ENCODE measurements around the gene ZNF511. TPM values are rescaled to one million over a fixed set of nuclear protein-coding genes. Genes with fewer than 3 reads are reported as not detected.

Gene ZNF511
- total RNA-seq, 1 donor from 2014 or later: 36.3 TPM

DNA sequence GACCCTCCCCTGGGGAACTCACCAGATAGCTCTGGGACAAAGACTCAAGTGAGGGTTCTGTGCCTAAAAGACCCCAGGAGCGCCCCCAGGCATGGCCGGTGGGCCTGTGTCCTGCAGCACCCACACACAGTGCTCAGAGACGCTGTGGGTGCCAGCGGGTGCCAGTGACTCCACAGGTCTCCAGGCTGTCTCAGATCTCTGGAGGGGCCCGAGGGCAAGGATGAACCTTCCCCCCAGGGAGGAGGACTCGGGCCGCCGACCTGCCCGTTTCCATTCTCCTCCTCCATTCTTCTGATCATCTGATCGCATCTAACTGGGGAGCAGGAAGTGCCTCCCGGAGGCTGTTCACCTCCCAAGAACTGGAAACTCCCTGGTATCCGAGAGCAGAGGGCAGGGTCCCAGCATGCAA is 33.0 kb upstream of the ZNF511 start:
- intact Hi-C loops (cut with DNase I): no loop called here
- peaks cover 0 to 22% of the 10 kb centered on the region in 2 donors for H3K36me3 ChIP-seq
- DNase-seq (ENCODE audit: extremely low spot score in 2 of 2): no peak
- H3K27ac ChIP-seq: no peak overlapping the region
- H3K27me3 ChIP-seq: no peaks in the 10 kb centered on the region
- H3K4me1 ChIP-seq: peaks cover 16% of the 10 kb centered on the region
- H3K9me3 ChIP-seq: no peaks in the 10 kb centered on the region
- H3K4me3 ChIP-seq: peak overlapping the region; percentile 30
- TF ChIP-seq POLR2AphosphoS5 (IDR thresholded peaks at IDR 0.05; ENCODE audit: insufficient read depth in 1 of 2, low read depth in 1 of 2): no peak
- TF ChIP-seq, protein P1, sequence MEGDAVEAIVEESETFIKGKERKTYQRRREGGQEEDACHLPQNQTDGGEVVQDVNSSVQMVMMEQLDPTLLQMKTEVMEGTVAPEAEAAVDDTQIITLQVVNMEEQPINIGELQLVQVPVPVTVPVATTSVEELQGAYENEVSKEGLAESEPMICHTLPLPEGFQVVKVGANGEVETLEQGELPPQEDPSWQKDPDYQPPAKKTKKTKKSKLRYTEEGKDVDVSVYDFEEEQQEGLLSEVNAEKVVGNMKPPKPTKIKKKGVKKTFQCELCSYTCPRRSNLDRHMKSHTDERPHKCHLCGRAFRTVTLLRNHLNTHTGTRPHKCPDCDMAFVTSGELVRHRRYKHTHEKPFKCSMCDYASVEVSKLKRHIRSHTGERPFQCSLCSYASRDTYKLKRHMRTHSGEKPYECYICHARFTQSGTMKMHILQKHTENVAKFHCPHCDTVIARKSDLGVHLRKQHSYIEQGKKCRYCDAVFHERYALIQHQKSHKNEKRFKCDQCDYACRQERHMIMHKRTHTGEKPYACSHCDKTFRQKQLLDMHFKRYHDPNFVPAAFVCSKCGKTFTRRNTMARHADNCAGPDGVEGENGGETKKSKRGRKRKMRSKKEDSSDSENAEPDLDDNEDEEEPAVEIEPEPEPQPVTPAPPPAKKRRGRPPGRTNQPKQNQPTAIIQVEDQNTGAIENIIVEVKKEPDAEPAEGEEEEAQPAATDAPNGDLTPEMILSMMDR (IDR thresholded peaks at IDR 0.05): no peak
- no peak for TF ChIP-seq POLR2A (IDR thresholded peaks at IDR 0.05)

DNA sequence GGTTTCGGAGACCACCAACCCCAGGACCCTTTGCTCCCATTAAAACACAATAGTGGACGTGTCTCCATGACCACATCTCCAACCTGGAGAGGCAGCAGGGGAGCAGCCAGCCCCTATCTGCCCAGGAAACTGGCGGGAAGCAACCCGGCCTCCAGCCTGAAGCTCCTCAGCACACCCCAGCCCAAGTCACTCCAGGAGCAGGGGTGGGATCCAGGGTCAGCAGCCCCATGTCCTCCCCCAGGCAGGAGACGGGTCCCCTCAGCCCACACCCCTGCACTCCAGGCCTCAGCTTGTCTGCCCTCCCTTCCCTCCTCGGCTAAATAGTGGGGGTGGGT is 32.6 kb upstream of the ZNF511 start:
- DNase-seq (ENCODE audit: extremely low spot score in 2 of 2): no peak
- H3K9me3 ChIP-seq: no peaks in the 10 kb centered on the region
- H3K4me1 ChIP-seq: peaks cover 16% of the 10 kb centered on the region
- TF ChIP-seq, protein P1 (IDR thresholded peaks at IDR 0.05): no peak
- no peak for TF ChIP-seq POLR2A (IDR thresholded peaks at IDR 0.05)
- H3K4me3 ChIP-seq: peak overlapping the region; percentile 30
- H3K36me3 ChIP-seq: peaks cover 0 to 25% of the 10 kb centered on the region in 2 donors
- no peak overlapping the region for H3K27ac ChIP-seq
- H3K27me3 ChIP-seq: no peaks in the 10 kb centered on the region
- intact Hi-C loops (cut with DNase I): no loop called here

DNA sequence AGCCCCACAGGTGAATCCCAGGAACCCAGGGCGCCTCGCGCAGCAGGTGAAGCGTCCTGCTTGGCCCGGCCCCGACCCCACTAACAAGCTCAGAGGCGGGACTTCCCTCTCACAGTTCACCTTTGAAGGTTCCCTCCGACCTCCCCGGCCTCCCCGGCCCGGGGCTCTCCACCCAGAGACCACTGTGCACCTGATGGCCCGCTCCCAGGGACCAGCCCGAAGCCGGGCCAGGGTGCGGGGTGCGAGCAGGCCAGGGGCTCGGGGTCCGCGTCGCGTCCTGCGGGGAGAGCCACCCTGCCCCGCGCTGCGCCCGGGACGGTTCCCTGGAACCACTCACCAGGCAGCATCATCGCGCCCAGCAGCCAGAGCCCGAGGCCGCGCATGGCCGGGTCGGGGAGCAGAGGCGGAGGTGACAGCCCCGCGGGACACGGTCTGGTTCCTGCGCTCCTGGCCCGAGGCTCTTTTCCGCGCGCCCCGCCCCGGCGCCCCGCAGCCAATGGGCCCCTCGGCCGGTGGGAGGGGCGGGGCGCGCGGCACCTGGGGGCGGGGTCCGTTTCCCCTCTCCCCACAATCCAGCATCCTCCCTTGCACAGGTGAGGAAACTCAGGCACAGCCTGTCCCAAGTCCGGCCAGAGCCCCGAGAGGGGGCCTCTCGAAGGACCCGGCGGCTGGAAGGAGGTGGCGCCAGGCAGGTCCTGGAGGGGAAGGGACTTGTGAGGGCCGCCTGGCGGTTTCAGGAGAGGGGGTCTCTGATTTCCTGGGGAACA is 32.1 kb upstream of the ZNF511 start, which contains the start of gene ADAM8:
Gene ADAM8 (minus strand): TSS at position 434 of the 767 bp plus-strand sequence. CDS start 51 bp downstream, at position 383.
- H3K27me3 ChIP-seq: no peaks in the 10 kb centered on the region
- no peak within 1 kb of the TSS for H3K27ac ChIP-seq
- no peaks in the 10 kb centered on the region for H3K9me3 ChIP-seq
- H3K36me3 ChIP-seq: peaks cover 0 to 30% of the 10 kb centered on the region in 2 donors
- TF ChIP-seq POLR2AphosphoS5 (IDR thresholded peaks at IDR 0.05; ENCODE audit: insufficient read depth in 1 of 2, low read depth in 1 of 2) (no peak), POLR2A (IDR thresholded peaks at IDR 0.05) (no peak)
- TF ChIP-seq, protein P1 (IDR thresholded peaks at IDR 0.05): no peak
- peak within 1 kb of the TSS; percentile 30 for H3K4me3 ChIP-seq
- peaks cover 16% of the 10 kb centered on the region for H3K4me1 ChIP-seq
- DNase-seq (ENCODE audit: extremely low spot score in 2 of 2): no peak
- intact Hi-C loops (cut with DNase I): no loop called here

DNA sequence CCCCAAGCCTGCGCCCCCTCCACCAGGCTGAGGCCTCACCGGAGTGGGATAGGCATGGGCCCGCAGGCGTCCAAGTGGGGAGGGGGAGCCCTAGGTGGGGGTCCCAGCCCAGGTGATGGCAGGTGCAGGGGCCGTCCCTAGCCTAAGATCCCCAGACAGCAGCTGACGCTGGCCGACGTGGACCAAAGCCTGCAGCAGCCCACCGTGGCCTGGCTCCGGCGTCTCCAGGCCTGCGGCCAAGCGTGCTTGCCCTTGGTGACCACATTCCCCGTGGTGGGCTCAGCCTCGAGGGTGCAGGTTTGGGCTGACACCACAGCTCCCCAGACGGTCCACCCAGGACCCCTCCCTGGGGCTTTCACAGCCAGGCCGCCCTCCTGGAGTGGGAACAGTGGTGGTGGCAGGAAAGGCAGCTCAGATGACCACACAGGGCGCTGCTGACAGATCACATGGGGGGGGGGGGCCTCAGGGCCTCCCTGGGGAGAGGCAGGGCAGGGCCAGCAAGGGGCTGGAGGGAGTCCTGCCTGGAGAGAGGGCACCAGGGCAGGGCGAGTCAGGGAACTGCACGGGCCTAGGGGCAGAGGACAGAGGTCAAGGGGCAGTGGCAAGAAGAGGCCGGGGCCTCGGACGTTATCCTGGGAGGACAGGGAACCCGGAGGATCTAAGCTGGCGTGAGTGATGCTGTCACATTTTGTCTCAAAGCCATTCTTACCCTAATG is 31.3 kb upstream of the ZNF511 start:
- Histone ChIP-seq H3K27me3 (no peaks in the 10 kb centered on the region), H3K36me3 (peaks cover 2 to 38% of the 10 kb centered on the region in 2 donors), H3K27ac (no peak overlapping the region), H3K4me3 (no peak overlapping the region), H3K4me1 (peaks cover 16% of the 10 kb centered on the region), H3K9me3 (no peaks in the 10 kb centered on the region)
- TF ChIP-seq POLR2AphosphoS5 (IDR thresholded peaks at IDR 0.05; ENCODE audit: insufficient read depth in 1 of 2, low read depth in 1 of 2) (no peak), POLR2A (IDR thresholded peaks at IDR 0.05) (no peak)
- TF ChIP-seq, protein P1 (IDR thresholded peaks at IDR 0.05): no peak
- intact Hi-C loops (cut with DNase I): no loop called here
- DNase-seq (ENCODE audit: extremely low spot score in 2 of 2): no peak
